DOHH2 (cell line): ENCODE measurements around the gene ATP5IF1.

ENCODE experiments used
- H3F3A ChIP-seq: fragments of 200-600 bp; sonication (generic), shearing (Covaris generic); 2 replicates; pipeline ENCODE4 v1.6.0; 2016; ENCODE audit warnings: antibody characterized with exemption, mild to moderate bottlenecking; ENCODE audit not compliant: control insufficient read depth, insufficient read depth
- H3K27ac ChIP-seq: fragments of 200-600 bp; sonication (generic); 2 replicates; pipeline ENCODE4 v1.5.1; 2014; ENCODE audit warnings: low read depth, mild to moderate bottlenecking, low read length, moderate library complexity
- H3K27me3 ChIP-seq: fragments of 200-600 bp; sonication (generic); 2 replicates; pipeline ENCODE4 v1.6.1; 2014; ENCODE audit warnings: mild to moderate bottlenecking, low read length, mixed read lengths; ENCODE audit not compliant: control insufficient read depth
- H3K36me3 ChIP-seq: fragments of 200-600 bp; sonication (generic); 2 replicates; pipeline ENCODE4 v1.6.1; 2014; ENCODE audit warnings: mild to moderate bottlenecking, low read length, moderate library complexity, mixed read lengths; ENCODE audit not compliant: control insufficient read depth
- H3K4me1 ChIP-seq: fragments of 200-600 bp; sonication (generic); 2 replicates; pipeline ENCODE4 v1.6.1; 2014; ENCODE audit warnings: mild to moderate bottlenecking, low read length, mixed read lengths; ENCODE audit not compliant: control insufficient read depth
- H3K4me2 ChIP-seq: fragments of 200-600 bp; sonication (generic); 2 replicates; pipeline ENCODE4 v1.6.0; 2014; ENCODE audit warnings: mild to moderate bottlenecking, low read length, moderate library complexity
- H3K4me3 ChIP-seq: fragments of 200-600 bp; sonication (generic); 2 replicates; pipeline ENCODE4 v1.5.1; 2014; ENCODE audit warnings: mild to moderate bottlenecking, low read length, mixed read lengths
- H3K79me2 ChIP-seq: fragments of 200-600 bp; sonication (generic); 2 replicates; pipeline ENCODE4 v1.6.1; 2014; ENCODE audit warnings: mild to moderate bottlenecking, low read length, mixed read lengths; ENCODE audit not compliant: control insufficient read depth
- H3K9me2 ChIP-seq: fragments of 200-600 bp; sonication (generic); replicated peaks from 2 replicates; pipeline ENCODE4 v1.6.1; 2014; ENCODE audit warnings: mild to moderate bottlenecking, low read length, mixed read lengths; ENCODE audit not compliant: control insufficient read depth
- H3K9me3 ChIP-seq: fragments of 200-600 bp; sonication (generic); 2 replicates; pipeline ENCODE4 v1.6.1; 2014; ENCODE audit warnings: antibody characterized with exemption, low read length, mixed read lengths; ENCODE audit not compliant: control insufficient read depth, insufficient read depth
- H4K20me1 ChIP-seq: fragments of 200-600 bp; sonication (generic); 2 replicates; pipeline ENCODE4 v1.6.0; 2014; ENCODE audit warnings: low read depth, mild to moderate bottlenecking, antibody characterized with exemption, low read length, moderate library complexity; ENCODE audit not compliant: control insufficient read depth, insufficient read depth
- EZH2phosphoT487 ChIP-seq: fragments of 200-600 bp; sonication (generic); IDR thresholded peaks from 2 replicates; pipeline ENCODE4 v1.6.1; 2017; ENCODE audit warnings: borderline replicate concordance, mild to moderate bottlenecking, antibody characterized with exemption, low read length, moderate library complexity, mixed read lengths
- TF ChIP-seq, protein P1 (sequence below): fragments of 200-600 bp; sonication (generic); IDR thresholded peaks from one replicate; pipeline ENCODE4 v1.5.1; 2014; ENCODE audit warnings: antibody characterized with exemption, mild to moderate bottlenecking, low read depth, low read length; ENCODE audit not compliant: poor library complexity, severe bottlenecking

The ATP5IF1 gene

GRCh38 chr1:28196330-28196729, 39.6 kb upstream of the ATP5IF1 start:
- H4K20me1 ChIP-seq: no peaks in the 10 kb centered on the region

GRCh38 chr1:28197682-28198415, 38.1 kb upstream of the ATP5IF1 start:
- Histone ChIP-seq H3K27ac (no peak overlapping the region), H4K20me1 (no peaks in the 10 kb centered on the region), H3K9me3 (no peaks in the 10 kb centered on the region), H3K4me2 (no peak overlapping the region), H3K4me3 (no peak overlapping the region), H3K9me2 (no peaks in the 10 kb centered on the region), H3K79me2 (no peaks in the 10 kb centered on the region), H3F3A (0 out of 2 replicates have a peak, but pooled peaks cover 2% of the 10 kb centered on the region), H3K4me1 (peaks cover 5% of the 10 kb centered on the region; the same call in 1 of the 2 replicates), H3K36me3 (peaks cover 40% of the 10 kb centered on the region), H3K27me3 (no peaks in the 10 kb centered on the region)
- no peak for TF ChIP-seq EZH2phosphoT487
- TF ChIP-seq, protein P1, sequence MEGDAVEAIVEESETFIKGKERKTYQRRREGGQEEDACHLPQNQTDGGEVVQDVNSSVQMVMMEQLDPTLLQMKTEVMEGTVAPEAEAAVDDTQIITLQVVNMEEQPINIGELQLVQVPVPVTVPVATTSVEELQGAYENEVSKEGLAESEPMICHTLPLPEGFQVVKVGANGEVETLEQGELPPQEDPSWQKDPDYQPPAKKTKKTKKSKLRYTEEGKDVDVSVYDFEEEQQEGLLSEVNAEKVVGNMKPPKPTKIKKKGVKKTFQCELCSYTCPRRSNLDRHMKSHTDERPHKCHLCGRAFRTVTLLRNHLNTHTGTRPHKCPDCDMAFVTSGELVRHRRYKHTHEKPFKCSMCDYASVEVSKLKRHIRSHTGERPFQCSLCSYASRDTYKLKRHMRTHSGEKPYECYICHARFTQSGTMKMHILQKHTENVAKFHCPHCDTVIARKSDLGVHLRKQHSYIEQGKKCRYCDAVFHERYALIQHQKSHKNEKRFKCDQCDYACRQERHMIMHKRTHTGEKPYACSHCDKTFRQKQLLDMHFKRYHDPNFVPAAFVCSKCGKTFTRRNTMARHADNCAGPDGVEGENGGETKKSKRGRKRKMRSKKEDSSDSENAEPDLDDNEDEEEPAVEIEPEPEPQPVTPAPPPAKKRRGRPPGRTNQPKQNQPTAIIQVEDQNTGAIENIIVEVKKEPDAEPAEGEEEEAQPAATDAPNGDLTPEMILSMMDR: no peak

More at GRCh38 chr1:28196330-28196729, 39.6 kb upstream of the ATP5IF1 start:
- Histone ChIP-seq H3K4me2 (no peak overlapping the region), H3K27me3 (no peaks in the 10 kb centered on the region), H3K27ac (no peak overlapping the region), H3K36me3 (peaks cover 35% of the 10 kb centered on the region), H3K4me1 (peaks cover 5% of the 10 kb centered on the region; the same call in 1 of the 2 replicates), H3K4me3 (no peak overlapping the region), H3K9me2 (no peaks in the 10 kb centered on the region), H3K79me2 (no peaks in the 10 kb centered on the region), H3K9me3 (no peaks in the 10 kb centered on the region), H3F3A (0 out of 2 replicates have a peak, but pooled peaks cover 2% of the 10 kb centered on the region)
- TF ChIP-seq EZH2phosphoT487: no peak
- TF ChIP-seq, protein P1: no peak

GRCh38 chr1:28199328-28200233, 36.3 kb upstream of the ATP5IF1 start:
- Histone ChIP-seq H4K20me1 (no peaks in the 10 kb centered on the region), H3F3A (0 out of 2 replicates have a peak, but pooled peaks cover 2% of the 10 kb centered on the region), H3K9me3 (no peaks in the 10 kb centered on the region), H3K4me2 (no peak overlapping the region), H3K4me3 (no peak overlapping the region), H3K27me3 (no peaks in the 10 kb centered on the region), H3K36me3 (peaks cover 56% of the 10 kb centered on the region), H3K79me2 (no peaks in the 10 kb centered on the region), H3K9me2 (no peaks in the 10 kb centered on the region), H3K27ac (no peak overlapping the region), H3K4me1 (no peaks in the 10 kb centered on the region)
- TF ChIP-seq, protein P1: no peak
- no peak for TF ChIP-seq EZH2phosphoT487
